Measurements from ENCODE around the gene CCDC117.

Gene CCDC117

GRCh38 chr22:28771195-28771791, 1.2 kb upstream of the CCDC117 start:
- no peak for DNase-seq

GRCh38 chr22:28773461-28773867, 969 bp downstream of the CCDC117 start:
- no peak for DNase-seq

GRCh38 chr22:28774378-28774777, 1.9 kb downstream of the CCDC117 start:
- no peak for DNase-seq

GRCh38 chr22:28779833-28780232, 7.3 kb downstream of the CCDC117 start:
- DNase-seq = no peak

- DNase-seq = no peak
Observed at GRCh38 chr22:28780296-28780695, 7.8 kb downstream of the CCDC117 start.

GRCh38 chr22:28783786-28784671, 11.5 kb downstream of the CCDC117 start:
- DNase-seq = no peak

GRCh38 chr22:28788601-28789000, 16.1 kb downstream of the CCDC117 start:
- DNase-seq = no peak

GRCh38 chr22:28791124-28791523, 18.6 kb downstream of the CCDC117 start:
- DNase-seq = no peak

- no peak for DNase-seq
Observed at GRCh38 chr22:28791841-28792490, 19.5 kb downstream of the CCDC117 start.

GRCh38 chr22:28792491-28793383, 20.2 kb downstream of the CCDC117 start:
- DNase-seq = no peak

- no peak for DNase-seq
Observed at GRCh38 chr22:28793976-28794584, 21.6 kb downstream of the CCDC117 start.

GRCh38 chr22:28795071-28795693, 22.7 kb downstream of the CCDC117 start:
- DNase-seq = no peak

- no peak for DNase-seq
Observed at GRCh38 chr22:28795932-28796856, 23.7 kb downstream of the CCDC117 start.

- no peak for DNase-seq
Observed at GRCh38 chr22:28798810-28799605, 26.5 kb downstream of the CCDC117 start.

- DNase-seq = peak; percentile 26
Observed at GRCh38 chr22:28799606-28800307, 27.3 kb downstream of the CCDC117 start.

- peak; percentile 97 for DNase-seq
Observed at GRCh38 chr22:28800308-28801041, 28.0 kb downstream of the CCDC117 start, which contains the start of gene XBP1. TSS of gene XBP1 (minus strand) at chr22:28800569.

GRCh38 chr22:28801845-28802594, 29.5 kb downstream of the CCDC117 start:
- DNase-seq = no peak
